Motor neuron (in vitro differentiated cells): ENCODE measurements around the gene GPR3. TPM values are rescaled to one million over a fixed set of nuclear protein-coding genes. Genes with fewer than 3 reads are reported as not detected.

ENCODE experiments used
- ATAC-seq, 8 experiments: fragments of 200-7000 bp; cut with Tn5 transposase; replicated peaks in 6 of 8; 2 replicates each; pipeline ENCODE4 v1.8.0; 2021; ENCODE audit warnings: mild to moderate bottlenecking in 8 of 8, moderate library complexity in 8 of 8
- H3K27ac ChIP-seq, 2 donors: fragments of 250-450 bp; sonication (Bioruptor Pico); 2 replicates each; pipeline ENCODE4 v1.9.0; 2021; ENCODE audit warnings: antibody characterized with exemption in 2 of 2, mild to moderate bottlenecking in 2 of 2, moderate library complexity in 1 of 2
- H3K4me1 ChIP-seq, 2 donors: fragments of 250-450 bp; sonication (Bioruptor Pico); replicated peaks in 1 of 2; 2 replicates each; pipeline ENCODE4 v1.6.1; 2021; ENCODE audit warnings: antibody characterized with exemption in 2 of 2, mild to moderate bottlenecking in 2 of 2, moderate library complexity in 1 of 2
- H3K4me3 ChIP-seq, 5 donors: fragments of 250-450 bp; sonication (Bioruptor Pico); 2 replicates each; pipeline ENCODE4 v1.9.0; 2021; ENCODE audit warnings: antibody characterized with exemption in 5 of 5, mild to moderate bottlenecking in 5 of 5, moderate library complexity in 4 of 5
- WGBS, 10 experiments: fragments of 450-650 bp; shearing (Covaris generic); methylation state at CpG; one replicate each; pipeline ENCODE4 v1.0.0; 2022; 5-methylcytosine and 5-hydroxymethylcytosine counted together
- in situ Hi-C, 9 experiments: fragments of 400-800 bp; cut with MboI; loops; one replicate each; pipeline ENCODE4 v1.15.0; 2021; ENCODE audit warnings: low sequenced_read_pairs in 9 of 9, low pct_unique_long_range_greater_than_20kb in 2 of 9; ENCODE audit not compliant: unreplicated experiment in 9 of 9
- total RNA-seq, 8 experiments: library from RNA; unstranded; fragments of 300-600 nt; gene quantifications; 2 replicates each; pipeline versions ENCODE4 v1.2.3 to v1.2.4, GENCODE V29; 2022

The GPR3 gene
- total RNA-seq, 8 experiments from 2014 or later, result 0.56 to 4.0 (median 2.5) TPM

- ATAC-seq, result no peak
- Histone ChIP-seq H3K4me1 (peaks cover 5 to 6% of the 10 kb centered on the region in 2 donors), H3K4me3 (no peak overlapping the region), H3K27ac (no peak overlapping the region)
- in situ Hi-C loops, result loop anchor here in 1 of 9 experiments (25.0 kb wide), 1 partner anchor 224 kb away; the partner anchor contains the start of gene FGR
- 86 to 100% (median 100%) methylated on average over 1 to 4 of the region's 4 CpGs; no CpG with 5 or more reads in 3 of the 10 experiments for WGBS, 10 experiments
Measured at GRCh38 chr1:27413004-27413403, 20.6 kb downstream of the GPR3 start.

GRCh38 chr1:27414091-27414490, 21.7 kb downstream of the GPR3 start:
- no peak overlapping the region for H3K27ac ChIP-seq
- in situ Hi-C loops, result loop anchor here in 1 of 9 experiments (25.0 kb wide), 1 partner anchor 223 kb away; the partner anchor contains the start of gene FGR
- no peak overlapping the region for H3K4me3 ChIP-seq
- no peak for ATAC-seq
- peaks cover 16% of the 10 kb centered on the region in 2 donors for H3K4me1 ChIP-seq
- 60 to 100% (median 100%) methylated on average over 1 of the region's 1 CpG; no CpG with 5 or more reads in 4 of the 10 experiments for WGBS, 10 experiments

GRCh38 chr1:27416387-27417111, 24.1 kb downstream of the GPR3 start:
- H3K4me1 ChIP-seq, result peaks cover 16 to 20% of the 10 kb centered on the region in 2 donors
- no peak overlapping the region for H3K4me3 ChIP-seq
- peak in 4 of 8 experiments; percentile 25 to 73 (median 46) for ATAC-seq
- WGBS, 10 experiments, result 67 to 100% (median 93%) methylated on average over 1 to 3 of the region's 3 CpGs; no CpG with 5 or more reads in 3 of the 10 experiments
- in situ Hi-C loops, result loop anchor here in 1 of 9 experiments (25.0 kb wide), 1 partner anchor 221 kb away; the partner anchor contains the start of gene FGR
- no peak overlapping the region for H3K27ac ChIP-seq

- Histone ChIP-seq H3K4me3 (no peak overlapping the region), H3K4me1 (peaks cover 16 to 20% of the 10 kb centered on the region in 2 donors), H3K27ac (peak overlapping the region; percentile 52 to 77)
- no peak for ATAC-seq
- WGBS, 10 experiments, result 92 to 100% (median 97%) methylated on average over 1 to 3 of the region's 3 CpGs; no CpG with 5 or more reads in 4 of the 10 experiments
- in situ Hi-C loops, result loop anchor here in 1 of 9 experiments (25.0 kb wide), 1 partner anchor 220 kb away; the partner anchor contains the start of gene FGR
Measured at GRCh38 chr1:27417713-27418112, 25.3 kb downstream of the GPR3 start.

- Histone ChIP-seq H3K4me3 (no peak overlapping the region), H3K27ac (peak overlapping the region; percentile 52 to 77), H3K4me1 (peaks cover 16 to 20% of the 10 kb centered on the region in 2 donors)
- peak in 7 of 8 experiments; percentile 98 to 100 (median 99) for ATAC-seq
- 0 to 69% (median 37%) methylated on average over 1 to 11 of the region's 14 CpGs; no CpG with 5 or more reads in 1 of the 10 experiments for WGBS, 10 experiments
- in situ Hi-C loops, result loop anchor here in 1 of 9 experiments (25.0 kb wide), 1 partner anchor 219 kb away; the partner anchor contains the start of gene FGR
Measured at GRCh38 chr1:27418326-27419185, 26.1 kb downstream of the GPR3 start.

GRCh38 chr1:27423709-27424108, 31.3 kb downstream of the GPR3 start:
- H3K4me3 ChIP-seq, result no peak overlapping the region
- ATAC-seq, result no peak
- in situ Hi-C loops, result loop anchor here in 1 of 9 experiments (25.0 kb wide), 1 partner anchor 214 kb away; the partner anchor contains the start of gene FGR
- WGBS, 10 experiments, result 53 to 100% (median 86%) methylated on average over 1 to 4 of the region's 4 CpGs; no CpG with 5 or more reads in 3 of the 10 experiments
- H3K4me1 ChIP-seq, result peaks cover 24 to 33% of the 10 kb centered on the region in 2 donors
- H3K27ac ChIP-seq, result no peak overlapping the region

- in situ Hi-C loops, result no loop called here
- WGBS, 10 experiments, result 50 to 100% (median 91%) methylated on average over 1 to 2 of the region's 2 CpGs; no CpG with 5 or more reads in 3 of the 10 experiments
- peak in 1 of 8 experiments; percentile 33 for ATAC-seq
- Histone ChIP-seq H3K27ac (peak overlapping the region; percentile 22 to 77), H3K4me3 (no peak overlapping the region), H3K4me1 (peaks cover 22 to 34% of the 10 kb centered on the region in 2 donors)
Measured at GRCh38 chr1:27427329-27427728, 34.9 kb downstream of the GPR3 start.

GRCh38 chr1:27427816-27428315, 35.4 kb downstream of the GPR3 start:
- H3K4me3 ChIP-seq, result no peak overlapping the region
- ATAC-seq, result peak in 5 of 8 experiments; percentile 20 to 70 (median 55)
- WGBS, 10 experiments, result 0 to 90% (median 70%) methylated on average over 1 to 2 of the region's 2 CpGs; no CpG with 5 or more reads in 3 of the 10 experiments
- in situ Hi-C loops, result no loop called here
- peaks cover 22 to 34% of the 10 kb centered on the region in 2 donors for H3K4me1 ChIP-seq
- peak overlapping the region in 1 of 2 donors; percentile 77 for H3K27ac ChIP-seq

GRCh38 chr1:27428316-27429028, 36.0 kb downstream of the GPR3 start:
- H3K27ac ChIP-seq, result peak overlapping the region; percentile 46 to 77
- in situ Hi-C loops, result no loop called here
- peak; percentile 30 to 88 (median 72) for ATAC-seq
- peaks cover 22 to 34% of the 10 kb centered on the region in 2 donors for H3K4me1 ChIP-seq
- WGBS, 10 experiments, result 8 to 80% (median 42%) methylated on average over 1 to 15 of the region's 17 CpGs; no CpG with 5 or more reads in 1 of the 10 experiments
- H3K4me3 ChIP-seq, result no peak overlapping the region

GRCh38 chr1:27429029-27429425, 36.6 kb downstream of the GPR3 start:
- WGBS, 10 experiments, result 29 to 69% (median 43%) methylated on average over 1 to 2 of the region's 2 CpGs; no CpG with 5 or more reads in 2 of the 10 experiments
- ATAC-seq, result peak in 1 of 8 experiments; percentile 12
- Histone ChIP-seq H3K27ac (peak overlapping the region in 1 of 2 donors; percentile 77), H3K4me3 (no peak overlapping the region), H3K4me1 (peaks cover 22 to 29% of the 10 kb centered on the region in 2 donors)
- in situ Hi-C loops, result no loop called here

- no peak overlapping the region for H3K4me3 ChIP-seq
- peaks cover 22 to 30% of the 10 kb centered on the region in 2 donors for H3K4me1 ChIP-seq
- WGBS, 10 experiments, result 88 to 100% (median 96%) methylated on average over 1 of the region's 1 CpG; no CpG with 5 or more reads in 4 of the 10 experiments
- H3K27ac ChIP-seq, result no peak overlapping the region
- ATAC-seq, result no peak
- in situ Hi-C loops, result no loop called here
Measured at GRCh38 chr1:27430903-27431600, 38.6 kb downstream of the GPR3 start.
